DMS79 treated with DMSO at 0.1 percent for 48 hours (cell line): ENCODE measurements around the gene GHITM.
A peak's percentile ranks its signal among the peaks of the same experiment; 100 is the strongest.
"Not testable (repeated sequence)": the region's sequence is repeated elsewhere in the genome, so short reads cannot be mapped to it uniquely, and the experiment has no call there.

Experiments used
- DNase-seq: peaks from one replicate; lab custom pipeline; 2025; lab: John Stamatoyannopoulos, UW

Gene GHITM

DNA sequence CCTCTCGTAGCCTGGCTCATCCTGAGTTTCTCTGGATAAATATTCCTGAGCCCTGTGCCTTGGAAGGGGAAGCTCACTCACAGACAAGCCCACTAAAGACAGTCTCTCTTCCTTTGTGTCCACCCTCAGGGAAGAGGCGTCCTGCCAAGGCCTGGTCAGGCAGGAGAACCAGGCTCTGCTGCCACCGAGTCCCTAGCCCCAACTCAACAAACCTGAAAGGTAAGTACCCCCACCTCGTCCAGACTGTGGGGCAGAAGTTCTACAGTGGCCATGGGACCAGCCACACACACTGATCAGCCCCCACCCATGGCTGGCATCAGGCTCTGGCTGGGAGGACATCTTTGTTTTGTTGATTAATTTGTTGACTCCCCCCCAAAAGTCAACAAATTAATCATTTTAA is 37.0 kb downstream of the GHITM start:
- no peak for DNase-seq

DNA sequence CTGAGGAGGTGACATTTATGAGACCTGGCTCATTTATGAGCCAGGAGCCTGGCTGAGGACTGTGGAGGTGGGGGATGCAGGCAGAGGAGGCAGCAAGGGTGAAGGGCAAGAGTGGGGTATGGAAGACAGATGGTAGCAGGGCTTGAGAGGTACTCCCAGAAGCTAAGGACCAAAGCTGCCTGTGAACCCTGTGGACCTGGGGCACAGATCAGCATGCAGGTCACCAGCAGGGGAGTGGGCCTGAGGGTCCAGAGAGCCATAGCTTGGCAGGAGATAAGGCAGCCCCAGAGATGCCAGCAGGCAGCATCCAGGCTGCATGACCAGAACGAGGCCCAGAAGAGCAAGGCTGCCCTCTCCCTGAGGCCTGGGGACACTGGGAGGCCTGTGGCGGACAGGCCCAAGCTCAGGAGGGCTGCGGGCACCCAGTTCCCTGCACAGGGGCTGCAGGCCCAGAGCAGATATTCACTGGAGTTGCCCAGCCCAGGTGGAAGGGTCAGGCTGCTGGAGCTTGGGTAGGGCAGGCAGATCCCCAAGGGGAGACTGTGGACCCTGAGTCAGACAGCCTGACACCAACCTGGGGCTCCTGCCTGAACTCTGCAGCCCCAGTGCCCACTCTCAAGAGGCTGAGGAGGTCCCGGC is 37.6 kb downstream of the GHITM start:
- no peak for DNase-seq

DNA sequence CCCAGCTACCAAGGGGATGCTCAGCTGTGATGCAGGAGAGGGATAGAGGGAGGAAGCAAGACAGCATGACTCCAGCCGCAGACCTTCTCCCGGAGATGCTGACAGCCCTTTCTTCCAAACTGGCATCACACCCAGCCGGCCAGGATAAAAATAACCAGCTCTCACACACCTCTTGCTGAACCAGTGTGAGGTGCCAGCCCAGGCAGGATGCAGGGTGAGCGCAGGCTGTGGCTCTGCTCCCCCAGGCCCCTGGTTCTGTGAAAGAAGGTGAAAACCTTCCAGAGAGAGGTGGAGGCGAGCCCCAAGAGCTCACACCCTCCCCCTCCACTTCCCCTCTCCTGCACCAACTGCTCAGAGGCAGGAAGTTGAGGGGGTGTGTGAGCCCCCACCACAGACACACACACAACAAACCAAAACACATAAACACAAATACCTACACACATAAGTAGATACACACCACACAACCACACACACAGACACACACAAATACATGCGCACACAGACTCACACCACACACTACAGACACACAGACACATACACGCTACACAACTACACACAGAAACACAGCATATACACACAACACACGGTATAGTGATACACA is 38.3 kb downstream of the GHITM start:
- DNase-seq, result no peak

DNA sequence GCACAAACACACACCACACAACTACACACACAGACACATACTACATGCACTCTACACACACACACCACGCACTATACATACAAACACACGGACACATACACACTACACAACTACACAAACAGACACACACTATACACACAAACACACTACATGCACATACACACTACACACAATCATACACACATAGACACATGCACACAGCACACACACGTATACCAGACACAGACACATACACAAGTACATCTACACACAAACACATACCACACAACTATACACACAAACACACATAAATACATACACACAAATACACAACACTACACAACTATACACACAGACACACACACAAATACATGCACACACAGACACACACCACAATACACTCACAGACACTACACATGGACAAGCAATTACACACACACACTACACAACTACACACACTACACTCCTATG is 38.9 kb downstream of the GHITM start:
- no peak for DNase-seq

DNA sequence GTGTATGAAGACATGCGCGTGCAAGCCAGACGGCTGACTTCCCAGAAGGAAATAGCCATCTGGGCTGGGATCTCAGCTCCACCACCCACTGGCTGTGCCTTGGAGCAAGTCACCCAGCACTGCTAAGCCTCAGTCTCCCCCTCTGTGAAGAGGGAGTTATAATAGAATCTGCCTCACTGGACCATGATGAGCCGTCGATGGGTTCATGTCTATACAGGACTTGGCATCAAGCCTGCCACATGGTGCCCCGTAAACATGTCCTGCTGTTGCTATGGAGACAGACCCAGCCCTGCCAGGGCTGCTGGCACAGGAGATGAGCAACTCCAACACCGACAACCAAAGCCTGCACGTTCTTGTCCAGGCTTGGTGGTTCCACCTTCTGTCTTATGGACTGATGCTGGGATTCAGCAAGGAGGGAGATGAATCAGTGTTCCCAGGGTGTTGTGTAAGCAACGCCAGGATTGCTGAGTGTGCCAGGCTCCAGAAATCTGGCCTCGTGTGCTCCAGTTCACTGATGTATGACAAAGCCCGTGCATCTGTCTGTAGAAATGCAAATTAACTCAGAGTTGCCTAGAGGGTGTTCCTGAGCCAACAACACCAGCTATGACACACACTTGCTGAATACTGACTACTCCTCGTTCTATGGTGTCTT is 39.9 kb downstream of the GHITM start:
- DNase-seq, result peak; percentile 71

DNA sequence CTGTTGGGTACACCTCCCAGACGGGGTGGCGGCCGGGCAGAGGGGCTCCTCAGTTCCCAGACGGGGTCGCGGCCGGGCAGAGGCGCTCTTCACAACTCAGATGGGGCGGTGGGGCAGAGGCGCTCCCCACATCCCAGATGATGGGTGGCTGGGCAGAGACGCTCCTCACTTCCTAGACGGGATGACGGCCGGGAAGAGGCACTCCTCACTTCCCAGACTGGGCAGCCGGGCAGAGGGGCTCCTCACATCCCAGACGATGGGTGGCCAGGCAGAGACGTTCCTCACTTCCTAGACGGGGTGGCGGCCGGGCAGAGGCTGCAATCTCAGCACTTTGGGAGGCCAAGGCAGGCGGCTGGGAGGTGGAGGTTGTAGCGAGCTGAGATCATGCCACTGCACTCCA is 41.1 kb downstream of the GHITM start:
- DNase-seq, result not testable (repeated sequence)

DNA sequence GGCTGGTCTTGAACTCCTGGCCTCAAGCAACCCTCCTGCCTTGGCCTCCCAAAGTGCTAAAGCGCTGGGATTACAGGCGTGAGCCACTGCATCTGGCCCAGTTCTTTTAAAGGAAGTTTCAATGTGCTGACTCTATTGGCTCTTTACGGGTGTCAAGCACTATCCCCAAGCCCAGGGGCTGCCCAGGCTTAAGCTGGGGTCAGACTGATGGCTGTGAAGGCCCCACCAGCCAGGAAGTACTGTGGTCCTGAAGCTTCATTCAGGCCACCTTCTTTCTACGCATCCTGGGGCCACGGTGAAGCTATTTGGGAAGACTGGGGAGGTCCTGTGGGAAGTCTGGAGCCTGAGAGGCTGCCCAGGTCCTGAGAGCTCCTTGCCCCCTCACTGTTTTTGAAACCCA is 42.3 kb downstream of the GHITM start:
- DNase-seq, result no peak

DNA sequence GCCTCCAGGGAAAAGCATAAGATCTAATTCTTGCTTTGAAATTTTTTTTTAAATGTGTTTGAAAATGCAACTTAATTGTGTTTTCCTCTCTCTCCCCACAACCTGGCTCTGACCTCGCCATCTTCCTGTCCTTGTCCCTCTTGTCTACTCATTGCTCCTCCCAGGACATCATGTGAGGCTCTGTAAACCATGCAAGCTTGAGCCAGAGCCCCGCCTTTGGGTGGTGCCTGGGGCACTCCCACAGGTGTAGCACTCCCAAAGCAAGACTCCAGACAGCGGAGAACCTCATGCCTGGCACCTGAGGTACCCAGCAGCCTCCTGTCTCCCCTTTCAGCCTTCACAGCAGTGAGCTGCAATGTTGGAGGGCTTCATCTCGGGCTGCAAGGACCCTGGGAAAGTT is 45.2 kb downstream of the GHITM start:
- no peak for DNase-seq

DNA sequence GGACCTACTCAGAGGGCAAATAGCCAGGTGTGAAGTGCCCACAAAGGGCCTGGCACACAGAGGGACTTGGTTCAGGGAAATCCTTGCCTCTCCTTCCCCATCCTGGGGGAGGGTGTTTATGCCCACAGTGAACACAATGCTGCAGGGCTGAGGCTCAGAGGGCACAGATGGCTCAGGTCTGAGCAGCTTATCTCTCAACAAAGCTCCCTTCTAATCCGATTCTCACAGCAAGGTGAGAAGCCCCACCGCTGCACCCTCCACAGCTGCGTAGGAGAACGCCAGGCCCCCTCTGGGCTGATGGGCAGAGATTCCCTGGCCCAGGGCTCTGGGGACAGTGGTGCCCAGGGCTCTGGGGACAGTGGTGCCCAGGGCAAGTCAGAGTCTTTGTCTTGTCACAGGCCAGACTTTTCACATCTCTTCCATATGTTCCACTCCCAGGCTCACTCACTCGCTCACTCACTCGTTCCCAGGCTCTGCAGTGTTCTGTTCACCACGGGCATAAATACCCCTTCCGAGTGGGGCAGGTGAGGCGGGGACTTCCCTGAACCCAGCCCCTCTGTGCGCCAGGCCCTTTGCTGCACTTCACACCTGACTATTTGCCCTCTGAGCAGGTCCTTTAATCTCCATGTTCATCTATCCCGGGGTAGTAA is 46.3 kb downstream of the GHITM start:
- no peak for DNase-seq

DNA sequence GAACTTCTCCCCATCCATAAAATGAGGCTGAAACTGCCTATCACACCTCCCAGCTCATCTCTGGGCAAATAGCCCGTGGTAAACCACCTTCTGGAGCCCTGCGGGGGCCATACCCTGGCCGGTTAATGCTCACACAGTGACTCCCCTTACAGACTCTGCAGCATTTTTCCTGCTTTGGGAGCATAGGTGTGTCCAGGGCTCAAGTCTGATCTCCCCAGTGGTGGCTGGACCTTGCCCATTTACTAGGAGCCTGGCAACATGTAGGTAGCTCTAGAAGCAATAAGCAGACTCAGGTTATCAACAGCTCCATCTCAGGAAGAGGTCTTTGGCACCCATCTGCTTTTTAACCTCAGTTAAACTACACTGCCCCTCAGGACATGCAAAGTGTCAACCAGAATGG is 49.5 kb downstream of the GHITM start:
- no peak for DNase-seq

DNA sequence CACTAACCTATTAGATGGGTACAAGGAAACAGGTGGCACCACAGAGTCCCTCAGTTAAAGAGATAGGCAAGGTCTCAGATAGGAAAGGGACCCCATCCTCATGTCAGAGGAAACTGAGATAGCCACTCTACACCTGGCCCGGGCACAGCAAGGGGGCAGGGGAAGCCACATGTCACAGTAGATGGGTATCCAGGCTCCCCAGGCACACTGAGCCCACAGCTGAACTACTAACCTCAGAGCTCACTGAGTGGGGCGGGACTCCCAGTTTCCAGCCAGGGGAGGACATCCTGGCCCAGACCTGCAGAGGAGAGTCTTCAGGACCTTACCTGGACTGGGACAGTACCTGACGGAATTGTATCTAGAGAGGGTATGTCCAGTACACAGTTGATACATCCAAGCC is 51.3 kb downstream of the GHITM start:
- DNase-seq, result no peak

DNA sequence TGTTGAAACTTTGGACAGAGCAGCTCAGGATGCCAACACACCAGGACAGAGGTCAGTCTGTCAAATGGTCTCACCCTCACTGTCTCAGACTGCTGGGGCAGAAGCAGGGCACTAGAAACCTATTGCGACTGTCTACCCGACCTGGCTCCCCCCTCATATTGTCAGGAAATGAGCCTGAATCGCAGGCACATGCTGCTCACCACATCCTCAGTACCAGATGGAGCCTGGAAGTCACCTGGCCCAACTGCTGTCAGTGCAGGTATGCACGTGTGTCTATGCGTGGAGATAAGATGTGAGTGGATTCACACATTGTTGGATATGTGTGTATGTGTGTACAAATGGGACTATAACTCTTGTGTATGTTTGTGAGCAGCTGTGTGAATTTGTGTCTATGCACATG is 51.8 kb downstream of the GHITM start:
- no peak for DNase-seq

DNA sequence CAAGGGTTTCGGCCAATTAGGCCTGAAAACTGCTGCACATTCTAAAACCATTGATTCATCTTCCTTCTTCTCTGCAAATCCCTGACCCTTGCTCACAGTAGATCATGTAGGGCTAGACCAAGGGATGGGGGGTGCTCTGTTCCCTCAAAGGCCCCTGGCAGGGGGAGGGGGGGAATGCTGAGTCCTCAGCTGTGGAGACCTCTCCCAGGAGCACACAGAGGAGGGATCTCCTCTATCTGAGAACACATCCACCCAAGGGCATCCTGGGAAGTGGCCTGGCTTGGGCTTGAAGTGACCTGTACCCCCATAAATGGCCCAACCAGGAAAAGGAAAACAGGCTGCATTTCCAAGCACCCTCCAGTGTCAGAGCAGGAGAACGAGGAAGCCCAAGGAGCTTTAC is 54.0 kb downstream of the GHITM start:
- DNase-seq, result no peak

DNA sequence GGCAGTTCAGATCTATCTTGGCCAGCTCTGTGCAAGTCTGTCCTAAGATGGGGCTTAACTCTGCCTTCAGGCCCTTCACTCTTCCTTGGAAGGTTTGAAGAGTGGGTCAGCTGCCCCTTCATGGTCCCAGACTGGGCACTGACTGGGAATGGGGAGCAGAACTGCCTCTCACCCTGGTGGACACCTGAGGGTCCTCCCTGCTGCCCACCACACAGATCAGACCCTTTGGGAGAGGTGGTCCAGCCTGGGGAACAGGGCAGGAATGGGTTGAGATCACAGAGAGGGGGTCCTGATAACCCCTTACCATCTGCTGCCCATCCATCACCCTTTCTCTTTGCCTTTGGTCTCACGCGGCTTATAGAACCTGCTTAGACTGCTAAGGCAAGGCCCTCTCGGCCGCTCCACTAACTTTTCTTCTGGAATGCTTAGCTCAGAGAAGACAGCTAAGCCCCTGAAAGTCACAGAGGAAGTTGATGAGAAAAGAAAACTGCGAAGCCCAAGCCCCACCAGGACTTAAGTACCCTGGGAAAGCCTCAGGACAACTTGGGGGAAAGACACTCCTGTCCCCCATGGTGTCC is 54.6 kb downstream of the GHITM start:
- DNase-seq, result no peak

DNA sequence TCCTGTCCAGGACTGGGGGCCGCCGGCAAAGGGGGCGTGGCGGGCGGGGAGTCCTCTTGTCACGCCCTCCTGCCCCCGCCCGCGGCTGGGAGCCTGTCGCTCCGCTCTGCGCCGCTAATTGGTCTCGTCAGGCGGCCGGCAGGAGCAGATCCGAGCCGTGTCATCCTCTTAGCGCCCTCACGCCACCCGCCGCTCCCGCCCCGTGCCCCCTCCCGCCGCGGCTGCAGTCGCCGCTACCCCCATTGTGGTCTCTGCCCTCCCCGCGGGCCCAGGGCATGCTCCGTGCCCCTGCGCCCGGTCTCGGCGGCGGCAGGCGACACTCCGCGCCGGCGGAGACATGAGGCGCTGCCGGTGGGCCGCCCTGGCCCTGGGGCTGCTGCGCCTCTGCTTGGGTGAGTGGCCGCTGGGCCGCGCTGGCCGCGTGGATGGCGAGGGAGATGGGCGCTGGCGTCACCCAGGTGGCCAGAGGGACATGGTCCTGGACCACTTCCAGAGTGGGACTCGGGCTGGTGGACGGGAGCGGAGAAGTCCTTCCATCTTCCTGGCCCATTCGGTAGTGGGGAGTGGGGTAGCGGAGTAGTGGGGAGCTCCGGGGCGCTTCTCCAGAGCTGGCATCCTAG is 55.2 kb downstream of the GHITM start, which contains the start of gene CDHR1:
Gene CDHR1 (plus strand): TSS at position 114 of the 620 bp plus-strand sequence. CDS start 224 bp downstream, at position 338.
- peak; percentile 7 for DNase-seq

DNA sequence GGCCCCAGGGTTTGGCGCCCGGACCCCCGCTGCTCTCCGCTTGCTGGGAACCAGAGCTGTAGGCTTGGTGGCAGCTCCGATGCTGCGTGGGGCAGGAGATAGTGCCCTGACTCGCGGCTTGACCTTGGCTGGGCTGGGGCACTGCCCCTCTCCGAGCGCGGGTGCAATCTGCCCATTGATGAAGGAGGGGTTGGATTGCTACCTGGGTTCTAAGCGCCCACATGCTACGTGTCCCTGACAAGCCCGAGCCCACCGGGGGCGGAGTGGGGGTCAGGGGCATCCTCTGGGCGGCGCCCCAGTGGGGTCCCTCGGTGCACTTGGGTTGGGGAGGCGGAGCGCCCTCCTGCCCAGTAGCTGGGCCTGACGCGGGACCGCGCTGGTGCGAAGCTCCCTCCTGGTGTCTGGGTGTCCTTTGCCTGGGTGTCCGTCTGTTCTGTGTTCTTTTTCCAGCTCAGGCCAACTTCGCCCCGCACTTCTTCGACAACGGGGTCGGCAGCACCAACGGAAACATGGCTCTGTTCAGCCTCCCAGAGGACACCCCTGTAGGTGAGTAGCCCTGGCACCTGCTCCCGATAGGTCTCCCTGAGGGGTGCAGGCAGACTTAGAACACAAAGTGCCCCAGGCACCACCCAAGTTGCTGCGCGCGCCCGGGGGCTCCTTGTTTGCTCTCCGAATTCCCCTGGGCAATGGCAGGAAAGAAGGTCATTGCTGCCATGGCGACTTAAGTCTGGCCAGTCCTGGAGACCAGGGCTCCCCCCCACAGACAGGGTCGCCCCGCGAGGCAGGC is 55.9 kb downstream of the GHITM start:
- no peak for DNase-seq

DNA sequence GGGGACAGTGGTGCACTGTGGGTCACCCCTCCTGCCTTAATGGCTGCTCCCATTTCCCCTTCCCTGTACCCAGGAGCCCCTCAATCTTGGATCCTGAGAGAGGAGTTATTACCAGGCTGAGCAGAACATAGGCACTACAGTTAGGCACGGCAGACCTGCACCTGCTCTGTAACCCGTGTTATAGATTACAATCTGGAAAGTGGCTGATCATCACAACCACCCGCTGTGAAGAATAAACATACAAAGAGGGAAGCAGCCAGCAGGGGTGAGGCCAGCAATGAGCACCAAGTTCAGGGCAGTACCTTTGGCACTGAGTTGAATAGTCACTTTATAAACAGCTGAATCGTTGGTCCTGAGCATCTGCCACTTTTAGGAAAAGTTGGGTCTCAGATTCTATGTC is 56.8 kb downstream of the GHITM start:
- peak; percentile 64 for DNase-seq

DNA sequence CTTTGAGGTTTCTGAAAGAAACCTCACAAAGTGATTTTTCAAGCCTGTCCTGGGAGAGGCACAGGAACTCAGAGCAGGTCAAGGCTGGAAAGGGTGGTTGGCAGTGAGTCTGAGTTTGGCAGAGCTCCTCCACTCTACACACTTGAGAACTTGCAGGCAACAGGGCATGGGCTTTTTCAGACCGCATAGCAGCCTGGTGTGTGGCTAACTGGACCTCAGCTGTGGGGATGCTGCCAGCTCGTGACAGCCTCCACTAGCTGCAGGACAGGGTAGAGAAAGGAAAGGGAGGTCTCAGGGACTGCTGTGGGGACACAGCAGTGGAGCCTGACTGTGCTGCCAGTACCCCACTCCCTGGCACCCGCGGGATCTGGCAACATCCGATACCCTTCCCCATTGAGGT is 57.6 kb downstream of the GHITM start:
- peak; percentile 42 for DNase-seq

DNA sequence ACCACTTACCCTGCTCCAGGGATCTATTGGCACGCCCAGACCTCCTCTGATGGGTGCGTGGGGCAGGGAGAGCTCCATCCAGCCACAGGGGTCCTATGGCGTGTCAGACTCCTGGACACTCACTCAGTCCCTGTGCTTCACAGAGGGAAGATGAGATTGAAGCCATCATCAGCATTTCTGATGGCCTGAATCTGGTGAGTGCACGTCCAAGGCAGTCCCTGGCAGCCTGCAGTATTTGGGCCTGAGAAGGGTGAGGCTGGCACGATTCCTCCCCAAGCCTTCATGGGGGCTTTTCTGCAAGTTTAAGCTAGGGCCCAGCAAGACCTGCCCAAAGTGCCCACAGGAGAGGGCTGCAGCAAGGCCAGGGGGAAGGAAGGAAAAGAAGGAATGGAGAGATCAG is 58.3 kb downstream of the GHITM start:
- DNase-seq, result no peak

DNA sequence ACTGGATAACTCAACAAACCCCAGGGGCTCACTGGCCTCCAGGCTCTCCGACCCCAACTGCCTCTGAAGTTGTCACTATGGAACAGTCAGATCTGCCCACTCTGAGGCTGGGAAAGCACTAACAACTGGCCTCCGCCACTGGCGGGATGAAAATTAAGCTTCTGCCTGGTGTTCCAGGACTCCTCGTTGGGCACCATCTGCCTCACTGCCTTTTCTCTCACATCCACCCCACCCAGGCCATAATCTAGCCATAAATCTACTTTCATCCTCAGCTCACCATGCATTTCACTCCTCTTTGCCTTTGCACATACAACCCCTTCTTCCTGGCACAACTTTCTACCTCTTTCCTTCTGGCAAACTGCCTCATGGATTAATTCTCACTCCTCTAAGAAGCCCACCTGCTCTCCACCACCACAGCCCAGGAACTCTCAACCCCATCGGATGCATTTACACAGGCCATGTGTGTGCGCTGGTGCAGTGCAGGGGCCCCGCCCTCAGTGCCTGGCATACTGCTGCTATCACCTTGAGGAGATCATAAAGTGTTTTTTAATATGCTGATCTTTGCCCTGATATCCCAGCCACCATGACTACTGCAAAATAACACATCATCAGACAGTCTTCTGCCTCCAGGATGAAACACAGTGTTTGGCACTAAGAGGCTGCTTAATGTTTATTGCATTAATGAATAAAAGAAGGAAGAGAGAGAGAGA is 59.1 kb downstream of the GHITM start:
- peak; percentile 18 for DNase-seq
